Measurements from ENCODE around the gene FGF21.
A peak's percentile ranks its signal among the peaks of the same experiment; 100 is the strongest.

FGF21 gene

DNA sequence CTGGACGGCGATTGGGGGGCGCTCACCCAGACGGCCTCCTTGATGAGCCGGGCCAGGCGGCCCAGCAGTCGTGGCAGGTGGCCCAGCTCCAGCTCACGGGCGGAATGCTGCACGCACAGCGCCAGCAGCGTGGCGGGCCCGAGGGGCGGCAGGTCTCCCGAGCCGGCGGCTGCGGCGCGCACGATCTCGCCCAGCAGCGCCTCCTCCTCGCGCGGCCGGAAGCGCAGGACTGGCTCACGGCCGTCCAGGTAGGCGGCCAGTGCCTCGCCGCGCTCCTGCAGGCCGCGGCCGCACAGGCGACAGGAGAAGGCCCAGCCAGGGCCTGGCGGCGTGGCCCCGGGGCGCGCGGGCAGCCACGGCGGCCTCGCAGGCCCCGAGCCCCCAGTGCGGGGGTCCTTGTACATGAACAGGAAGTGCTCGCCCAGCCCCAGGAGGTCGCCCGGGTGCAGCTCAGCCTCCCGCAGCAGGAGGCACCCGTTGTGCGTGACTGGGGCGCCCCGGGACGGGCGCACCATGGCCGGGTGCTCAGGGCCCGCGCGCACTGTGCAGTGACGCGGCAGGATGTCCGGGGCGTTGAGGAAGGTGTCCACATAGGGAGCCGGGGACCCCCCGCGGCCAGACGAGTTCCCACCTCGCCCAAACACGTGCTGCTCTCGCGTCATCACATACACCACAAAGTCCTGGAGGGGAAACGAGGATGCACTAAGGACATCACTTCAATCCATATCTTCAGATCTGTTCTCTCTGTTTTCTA lies 26.2 kb upstream of the FGF21 start:
- no peak for DNase-seq (ENCODE audit: low spot score)

DNA sequence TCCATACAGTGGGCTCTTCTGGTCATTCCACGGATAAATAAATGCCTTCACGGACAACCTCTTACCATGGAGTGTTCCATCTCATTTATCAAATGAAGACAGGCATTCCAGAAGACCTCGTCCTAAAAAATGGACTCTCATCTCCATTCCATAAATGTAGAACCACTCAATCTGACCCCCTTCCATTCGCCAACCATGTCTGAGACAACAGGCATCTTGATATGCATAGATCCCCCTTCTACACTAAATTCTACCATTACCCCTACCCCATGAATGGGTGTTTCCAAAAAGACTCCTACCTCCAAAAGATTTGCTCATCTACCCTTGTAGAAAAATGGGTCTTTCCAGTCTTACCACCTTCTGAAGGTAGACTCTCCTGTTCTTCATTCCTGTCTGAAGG lies 23.9 kb upstream of the FGF21 start:
- no peak for DNase-seq (ENCODE audit: low spot score)

DNA sequence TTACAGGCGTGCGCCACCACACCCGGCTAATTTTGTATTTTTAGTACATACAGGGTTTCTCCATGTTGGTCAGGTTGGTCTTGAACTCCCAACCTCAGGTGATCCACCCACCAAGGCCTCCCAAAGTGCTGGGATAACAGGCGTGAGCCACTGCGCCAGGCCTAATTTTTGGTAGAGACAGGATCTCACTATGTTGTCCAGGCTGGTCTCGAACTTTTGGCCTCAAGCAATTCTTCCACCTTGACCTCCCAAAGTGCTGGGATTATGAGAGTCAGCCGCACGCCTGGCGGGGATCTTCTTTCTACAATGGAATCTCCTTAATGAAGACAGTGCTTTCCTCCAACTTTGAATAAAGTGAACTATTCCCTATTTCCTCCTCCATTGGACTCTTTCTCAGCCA lies 20.7 kb upstream of the FGF21 start:
- no peak for DNase-seq (ENCODE audit: low spot score)

DNA sequence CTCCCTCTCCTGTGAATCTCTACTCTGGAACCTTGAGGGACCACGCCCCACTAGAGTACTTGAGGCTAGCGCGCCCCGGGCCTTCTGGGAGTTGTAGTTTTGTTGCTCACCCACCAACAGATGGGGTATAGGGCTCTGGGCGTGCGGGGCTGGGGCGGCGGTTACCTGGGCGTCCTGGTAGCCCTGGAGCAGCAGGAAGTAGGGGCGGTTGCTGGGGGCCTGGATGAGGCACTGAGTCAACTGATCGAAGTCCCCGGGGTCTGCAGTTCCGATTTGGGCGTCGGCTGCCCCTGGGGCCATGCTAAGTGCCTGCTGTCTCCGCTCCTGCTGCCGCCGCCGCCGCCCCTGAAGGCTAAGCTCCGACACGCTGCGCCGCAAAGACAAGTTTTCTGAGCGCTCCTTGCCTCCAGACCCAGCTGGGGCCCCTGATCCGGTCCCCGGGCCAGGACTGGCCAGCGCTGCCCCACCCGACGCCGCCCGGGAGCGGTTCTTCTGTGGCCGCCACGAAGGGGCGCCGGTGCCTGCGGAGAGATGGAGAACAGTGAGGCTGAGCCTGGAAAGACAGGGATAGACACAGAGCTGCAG lies 20.2 kb upstream of the FGF21 start:
- no peak for DNase-seq (ENCODE audit: low spot score)

DNA sequence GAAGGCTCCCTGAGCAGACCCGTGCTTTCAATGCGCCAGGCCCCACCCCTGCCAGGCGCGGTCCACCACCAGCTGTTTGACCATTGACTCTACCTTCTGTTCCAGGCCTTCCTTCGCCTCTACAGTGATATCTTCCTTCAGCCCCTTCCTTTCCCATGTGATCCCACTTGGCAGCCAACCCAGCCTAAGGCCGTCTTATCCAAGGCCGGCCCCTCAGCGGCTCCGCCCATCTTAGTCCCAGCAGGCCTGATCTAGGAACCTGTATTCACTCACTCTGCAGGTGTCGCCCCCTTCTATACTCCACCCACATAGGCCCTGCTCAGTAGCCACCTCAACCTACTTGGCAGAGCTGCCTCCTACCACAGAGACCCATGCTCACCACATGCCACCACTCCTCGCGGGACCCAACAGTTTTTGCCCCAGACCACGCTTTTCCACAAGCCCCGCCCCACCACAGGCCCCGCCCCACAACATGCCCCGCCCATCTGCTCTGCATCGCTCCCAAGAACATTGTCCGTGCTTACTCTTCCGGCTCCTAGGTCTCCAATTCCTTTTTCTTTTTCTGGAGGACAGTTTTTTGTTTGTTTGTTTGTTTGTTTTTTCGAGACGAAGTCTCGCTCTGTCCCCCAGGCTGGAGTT lies 17.8 kb upstream of the FGF21 start:
- no peak for DNase-seq (ENCODE audit: low spot score)

DNA sequence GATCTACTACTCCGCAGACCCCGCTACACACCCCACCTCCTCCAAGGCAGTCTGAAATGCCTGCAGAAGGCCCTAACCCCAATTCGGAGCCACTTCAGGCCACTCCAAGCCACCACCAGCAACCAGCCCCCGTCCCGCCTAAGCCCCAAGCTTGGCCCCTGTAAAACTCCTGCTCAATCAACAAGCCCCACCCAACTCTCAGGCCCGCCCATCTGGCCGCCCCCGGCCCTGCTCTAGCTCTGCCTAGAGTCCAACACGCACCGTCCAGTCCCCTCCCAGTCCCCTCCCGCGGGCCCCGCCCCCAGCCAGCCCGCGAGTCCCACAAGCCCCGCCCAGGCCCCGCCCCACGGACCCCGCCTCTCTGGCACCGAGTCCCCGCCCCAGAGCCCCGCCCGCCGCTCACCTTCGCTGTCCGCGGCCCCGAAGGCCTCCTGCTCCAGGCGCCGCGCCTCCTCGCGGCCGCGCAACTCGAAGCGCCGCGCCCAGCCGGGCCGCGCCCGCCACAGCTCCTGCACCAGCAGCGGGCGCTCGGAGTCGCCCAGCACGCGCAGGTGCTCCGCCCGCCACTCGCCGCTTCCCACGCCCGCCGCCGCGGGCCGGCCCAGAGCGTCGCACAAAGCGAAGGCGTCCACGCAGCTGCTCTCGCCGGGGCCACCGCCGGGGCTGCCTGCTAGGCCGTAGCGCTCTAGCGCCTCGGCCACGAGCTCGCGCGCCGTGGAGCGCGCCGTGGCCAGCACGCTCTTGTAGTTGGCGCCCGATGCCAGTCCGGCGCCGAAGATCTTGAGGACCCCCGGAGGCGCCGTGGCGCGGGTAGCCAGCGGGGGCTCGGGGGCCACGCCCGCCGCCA lies 16.5 kb upstream of the FGF21 start:
- DNase-seq (ENCODE audit: low spot score), result peak; percentile 91

GRCh38 chr19:48739404-48740163 lies 15.7 kb upstream of the FGF21 start:
- no peak for DNase-seq (ENCODE audit: low spot score)

DNA sequence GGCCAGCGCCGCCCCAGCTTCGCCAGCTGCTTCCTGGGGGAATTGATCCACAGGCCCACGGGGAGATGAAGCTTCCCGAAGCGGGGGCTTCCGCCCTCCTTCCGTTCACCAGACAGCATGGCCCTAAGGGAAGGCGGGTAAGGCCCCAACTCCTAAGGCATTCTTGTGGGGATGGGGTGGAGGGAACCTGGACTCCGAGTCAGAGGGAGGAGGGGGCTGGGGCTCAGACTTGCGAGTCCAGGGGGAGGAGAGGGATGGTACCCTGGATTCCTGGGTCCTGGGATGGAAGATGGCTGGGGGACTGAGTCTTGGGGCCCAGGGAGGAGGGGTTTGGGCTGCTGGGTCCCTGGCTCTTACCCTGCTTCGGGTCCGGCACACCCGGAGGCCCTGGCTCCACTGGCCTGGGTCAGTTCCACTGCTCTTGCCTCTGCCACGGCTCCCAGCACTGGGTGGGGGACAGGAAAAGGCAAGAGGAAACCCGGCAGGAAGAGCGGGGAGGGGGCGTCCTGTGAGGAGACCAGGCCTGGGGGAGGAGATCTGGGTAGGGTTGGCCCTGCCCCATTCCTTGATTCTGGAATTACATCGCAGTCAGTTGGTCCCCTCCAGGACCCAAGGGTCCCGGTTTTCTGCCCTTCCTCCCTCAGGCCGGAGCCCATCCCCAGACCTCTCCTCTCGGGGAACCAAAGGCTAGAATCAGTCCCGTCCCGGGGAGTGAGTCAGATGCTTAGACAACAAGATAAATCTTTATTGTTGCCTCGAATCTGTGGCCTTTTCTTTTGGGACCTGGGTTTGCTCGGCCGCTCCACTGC lies 15.0 kb upstream of the FGF21 start, which contains the start of gene RASIP1:
RASIP1 (minus strand) TSS at position 447 of the 809 bp plus-strand sequence; CDS start at position 119, 328 bp downstream.
- DNase-seq (ENCODE audit: low spot score), result no peak

GRCh38 chr19:48741129-48741999 lies 14.0 kb upstream of the FGF21 start:
- no peak for DNase-seq (ENCODE audit: low spot score)

DNA sequence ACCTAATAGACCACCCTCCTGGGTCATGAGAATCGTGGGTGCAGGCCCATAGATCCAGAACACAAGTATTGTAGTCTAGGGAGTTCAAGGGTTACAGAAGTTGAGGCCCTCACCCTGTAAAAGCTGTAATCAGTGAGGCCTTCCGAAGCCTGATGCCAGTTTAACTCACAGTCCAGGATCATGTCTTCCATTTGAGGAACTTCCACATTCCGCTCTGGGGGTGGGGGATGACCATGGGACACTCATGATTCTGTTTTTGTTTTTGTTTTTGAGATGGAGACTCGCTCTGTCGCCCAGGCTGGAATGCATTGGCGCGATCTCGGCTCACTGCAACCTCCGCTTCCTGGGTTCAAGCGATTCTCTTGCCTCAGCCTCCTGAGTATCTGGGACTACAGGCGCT lies 13.2 kb upstream of the FGF21 start:
- DNase-seq (ENCODE audit: low spot score), result no peak

DNA sequence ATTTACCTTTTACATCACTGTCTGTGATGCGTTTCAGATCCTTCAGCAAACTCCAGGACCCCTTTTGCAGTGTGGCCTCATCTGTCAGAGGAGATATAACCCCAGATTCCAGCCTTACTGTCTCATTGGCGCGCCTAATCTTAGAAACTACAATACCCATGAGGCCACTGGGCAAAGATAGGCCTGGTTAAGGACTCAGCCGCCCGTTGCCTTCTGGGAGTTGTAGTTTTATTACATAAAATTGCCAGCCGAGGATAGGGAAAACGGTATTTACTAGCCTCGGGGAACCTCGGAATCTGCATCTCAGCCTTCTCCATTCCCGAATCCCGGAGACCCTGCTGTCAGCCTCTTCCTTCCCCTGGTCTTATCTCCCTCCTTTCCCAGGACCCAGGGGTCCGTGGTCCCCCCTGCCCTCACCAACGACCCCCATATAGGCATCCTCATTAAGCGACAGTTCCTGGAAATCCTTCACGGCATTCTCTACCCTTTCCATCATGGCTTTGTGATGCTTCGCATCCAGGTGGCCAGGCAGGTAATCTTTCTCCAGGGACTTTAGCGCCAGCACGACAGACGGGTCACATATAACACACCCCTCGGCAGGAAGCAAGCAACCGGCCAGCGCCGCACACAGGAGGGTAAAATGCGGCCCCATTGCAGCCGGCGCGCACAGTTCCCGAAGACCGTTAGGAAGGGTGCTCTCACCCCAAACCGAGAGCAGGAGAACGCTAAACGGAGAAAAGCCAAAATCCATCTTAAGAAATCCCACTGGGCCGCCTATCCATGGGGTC lies 9.9 kb upstream of the FGF21 start:
- DNase-seq (ENCODE audit: low spot score), result peak; percentile 56

- no peak for DNase-seq (ENCODE audit: low spot score)
These were observed 9.2 kb upstream of the FGF21 start for GRCh38 chr19:48746110-48746509.

- DNase-seq (ENCODE audit: low spot score), result peak; percentile 56
These were observed 8.4 kb upstream of the FGF21 start, which contains the start of gene IZUMO1 for GRCh38 chr19:48746738-48747575. Gene IZUMO1 (minus strand): TSS chr19:48746909. CDS start chr19:48745859, 1,050 bp downstream.

- DNase-seq (ENCODE audit: low spot score), result no peak
These were observed 5.6 kb upstream of the FGF21 start for GRCh38 chr19:48749571-48750198.

GRCh38 chr19:48750351-48750750 lies 5.0 kb upstream of the FGF21 start:
- DNase-seq (ENCODE audit: low spot score), result no peak

DNA sequence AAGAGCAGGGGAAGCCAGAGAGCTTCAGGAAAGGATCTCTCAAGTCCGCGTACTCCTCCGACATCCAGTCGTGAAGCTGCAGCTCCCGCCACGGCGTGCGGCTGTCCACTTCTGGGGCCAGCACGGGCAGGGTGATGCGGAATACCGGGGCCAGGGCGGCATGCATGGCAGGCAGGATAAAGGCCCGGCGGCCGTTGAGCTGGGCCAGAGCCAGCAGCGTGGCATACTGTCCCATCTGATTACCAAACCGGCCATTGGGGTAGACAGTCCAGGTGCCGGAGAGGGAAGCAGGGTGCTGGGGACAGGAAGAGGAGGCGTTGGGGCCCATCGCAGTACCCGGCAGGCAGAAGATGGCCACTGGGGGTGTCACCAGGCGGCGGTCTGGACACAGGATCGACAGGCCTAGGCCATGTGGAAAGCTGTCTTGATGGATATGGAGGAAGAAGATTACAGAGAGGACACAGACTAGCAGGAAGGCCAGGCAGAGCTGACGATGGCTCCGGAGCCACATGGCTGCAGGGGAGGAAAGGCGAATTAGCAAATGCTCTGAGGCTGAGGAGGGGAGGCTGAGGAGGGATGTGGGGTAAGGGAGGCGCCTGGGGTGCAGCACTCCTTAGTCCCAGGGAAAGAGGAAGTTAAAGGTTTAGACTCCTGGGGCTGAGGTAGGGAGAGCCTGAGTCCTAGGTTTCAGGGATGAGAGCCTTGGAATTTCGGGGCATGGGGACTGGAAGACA lies 4.4 kb upstream of the FGF21 start:
- no peak for DNase-seq (ENCODE audit: low spot score)
